ENCODE results near the gene MBNL2. TPM values are rescaled to one million over a fixed set of nuclear protein-coding genes. Genes with fewer than 3 reads are reported as not detected.

Gene MBNL2
- total RNA-seq, 1 experiment from 2014 or later = 74.3 TPM

DNA sequence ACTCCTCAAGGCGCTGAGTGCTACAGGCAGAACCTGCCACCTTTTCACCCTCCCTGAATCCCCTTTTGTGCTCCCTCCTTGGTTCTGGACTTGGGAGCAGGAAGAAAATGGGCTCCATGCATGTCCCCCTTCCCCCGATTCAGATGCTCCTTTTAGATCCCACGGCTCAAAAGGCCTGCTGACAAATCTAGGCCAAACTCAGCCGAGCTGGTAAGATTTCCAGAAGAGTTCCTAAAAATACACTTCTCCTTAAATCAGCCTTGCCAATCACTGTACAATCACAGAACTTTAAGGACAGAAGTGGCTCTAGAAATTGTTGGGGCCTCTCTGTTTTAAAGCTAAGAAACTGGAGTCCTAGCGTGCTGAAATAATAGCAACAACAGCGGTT, 37.3 kb downstream of the MBNL2 start:
- DNase-seq (ENCODE audit: unreplicated experiment) = no peak
- no peaks in the 10 kb centered on the region for H3K9me3 Mint-ChIP-seq (ENCODE audit: unreplicated experiment)
- TF ChIP-seq, protein P1, sequence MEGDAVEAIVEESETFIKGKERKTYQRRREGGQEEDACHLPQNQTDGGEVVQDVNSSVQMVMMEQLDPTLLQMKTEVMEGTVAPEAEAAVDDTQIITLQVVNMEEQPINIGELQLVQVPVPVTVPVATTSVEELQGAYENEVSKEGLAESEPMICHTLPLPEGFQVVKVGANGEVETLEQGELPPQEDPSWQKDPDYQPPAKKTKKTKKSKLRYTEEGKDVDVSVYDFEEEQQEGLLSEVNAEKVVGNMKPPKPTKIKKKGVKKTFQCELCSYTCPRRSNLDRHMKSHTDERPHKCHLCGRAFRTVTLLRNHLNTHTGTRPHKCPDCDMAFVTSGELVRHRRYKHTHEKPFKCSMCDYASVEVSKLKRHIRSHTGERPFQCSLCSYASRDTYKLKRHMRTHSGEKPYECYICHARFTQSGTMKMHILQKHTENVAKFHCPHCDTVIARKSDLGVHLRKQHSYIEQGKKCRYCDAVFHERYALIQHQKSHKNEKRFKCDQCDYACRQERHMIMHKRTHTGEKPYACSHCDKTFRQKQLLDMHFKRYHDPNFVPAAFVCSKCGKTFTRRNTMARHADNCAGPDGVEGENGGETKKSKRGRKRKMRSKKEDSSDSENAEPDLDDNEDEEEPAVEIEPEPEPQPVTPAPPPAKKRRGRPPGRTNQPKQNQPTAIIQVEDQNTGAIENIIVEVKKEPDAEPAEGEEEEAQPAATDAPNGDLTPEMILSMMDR (IDR thresholded peaks at IDR 0.05; ENCODE audit: unreplicated experiment) = no peak
- H3K4me1 Mint-ChIP-seq (ENCODE audit: insufficient read depth, unreplicated experiment) = peaks cover 76% of the 10 kb centered on the region
- intact Hi-C loops (cut with micrococcal nuclease) = no loop called here
- ChIA-PET POLR2A (interaction anchor here (0.7 to 8.5 kb wide), 8 partner anchors 8 to 1735 kb away, joined by 3 to 423 read pairs (median 10); partner anchors contain the start of genes MBNL2 and RAP2A), CTCF (interaction anchor here (0.6 to 6.8 kb wide), 6 partner anchors 14 to 1180 kb away, joined by 3 to 77 read pairs (median 5); partner anchors contain the start of gene MBNL2)
- H3K36me3 Mint-ChIP-seq (ENCODE audit: insufficient read depth, unreplicated experiment) = peaks cover 7% of the 10 kb centered on the region
- no peaks in the 10 kb centered on the region for H3K27me3 Mint-ChIP-seq (ENCODE audit: insufficient read depth, unreplicated experiment)
- no peak overlapping the region for H3K4me3 Mint-ChIP-seq (ENCODE audit: unreplicated experiment)
- peak overlapping the region; percentile 96 for H3K27ac Mint-ChIP-seq (ENCODE audit: low read depth, unreplicated experiment)
- no TSS peak for BruUV-seq (replicated peaks)

DNA sequence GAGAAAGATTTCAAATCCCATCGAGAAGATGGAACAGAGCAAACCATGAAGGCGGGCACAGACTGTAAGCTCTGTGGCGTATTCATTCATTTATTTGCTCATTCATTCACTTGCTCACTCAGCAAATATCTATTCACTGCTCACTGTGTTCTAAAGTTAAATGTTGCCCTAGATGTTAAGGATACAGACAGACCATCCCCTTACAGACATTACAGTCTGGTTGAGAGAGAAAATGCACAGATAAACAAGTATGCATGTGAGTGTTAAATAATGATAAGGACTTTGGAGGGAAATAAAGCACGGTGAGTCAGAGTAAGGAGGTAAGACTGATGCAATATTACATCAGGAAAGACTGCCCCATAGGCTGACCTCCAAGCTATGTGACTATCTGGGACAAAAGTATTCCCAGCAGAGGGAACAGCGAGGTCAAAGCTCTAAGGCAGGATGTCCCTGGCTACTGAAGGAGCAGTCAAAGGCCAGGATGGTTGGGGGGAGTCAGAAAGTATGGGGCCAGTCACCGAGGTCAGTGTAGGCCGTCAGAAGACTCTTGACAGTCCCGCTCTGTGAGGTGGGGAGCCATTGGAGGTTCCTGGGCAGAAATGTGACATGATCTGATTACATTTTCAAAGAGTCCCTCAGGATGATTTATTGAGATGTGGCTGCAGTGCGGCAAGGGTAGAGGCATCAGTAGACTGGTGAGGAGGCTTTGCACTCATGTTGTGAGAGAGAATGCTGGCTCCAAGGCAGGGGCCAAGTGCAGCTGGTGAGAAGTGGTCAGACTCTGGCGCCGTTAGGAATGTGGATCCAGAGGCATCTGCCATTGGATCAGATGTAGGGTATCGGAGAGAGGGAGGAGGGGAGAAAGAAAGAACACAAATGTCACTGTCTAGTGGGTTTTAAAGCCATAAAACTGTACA, 37.9 kb downstream of the MBNL2 start:
- TSS peak; percentile 42 for BruUV-seq (replicated peaks)
- no peaks in the 10 kb centered on the region for H3K9me3 Mint-ChIP-seq (ENCODE audit: unreplicated experiment)
- peak overlapping the region; percentile 96 for H3K27ac Mint-ChIP-seq (ENCODE audit: low read depth, unreplicated experiment)
- peaks cover 10% of the 10 kb centered on the region for H3K36me3 Mint-ChIP-seq (ENCODE audit: insufficient read depth, unreplicated experiment)
- ChIA-PET POLR2A (interaction anchor here (0.7 to 8.5 kb wide), 8 partner anchors 9 to 1736 kb away, joined by 3 to 423 read pairs (median 6); partner anchors contain the start of gene MBNL2), CTCF (interaction anchor here (0.6 to 6.8 kb wide), 6 partner anchors 14 to 1180 kb away, joined by 3 to 77 read pairs (median 5); partner anchors contain the start of gene MBNL2)
- TF ChIP-seq, protein P1 (IDR thresholded peaks at IDR 0.05; ENCODE audit: unreplicated experiment) = no peak
- H3K27me3 Mint-ChIP-seq (ENCODE audit: insufficient read depth, unreplicated experiment) = no peaks in the 10 kb centered on the region
- peak; percentile 79 for DNase-seq (ENCODE audit: unreplicated experiment)
- H3K4me1 Mint-ChIP-seq (ENCODE audit: insufficient read depth, unreplicated experiment) = peaks cover 73% of the 10 kb centered on the region
- intact Hi-C loops (cut with micrococcal nuclease) = no loop called here
- no peak overlapping the region for H3K4me3 Mint-ChIP-seq (ENCODE audit: unreplicated experiment)

DNA sequence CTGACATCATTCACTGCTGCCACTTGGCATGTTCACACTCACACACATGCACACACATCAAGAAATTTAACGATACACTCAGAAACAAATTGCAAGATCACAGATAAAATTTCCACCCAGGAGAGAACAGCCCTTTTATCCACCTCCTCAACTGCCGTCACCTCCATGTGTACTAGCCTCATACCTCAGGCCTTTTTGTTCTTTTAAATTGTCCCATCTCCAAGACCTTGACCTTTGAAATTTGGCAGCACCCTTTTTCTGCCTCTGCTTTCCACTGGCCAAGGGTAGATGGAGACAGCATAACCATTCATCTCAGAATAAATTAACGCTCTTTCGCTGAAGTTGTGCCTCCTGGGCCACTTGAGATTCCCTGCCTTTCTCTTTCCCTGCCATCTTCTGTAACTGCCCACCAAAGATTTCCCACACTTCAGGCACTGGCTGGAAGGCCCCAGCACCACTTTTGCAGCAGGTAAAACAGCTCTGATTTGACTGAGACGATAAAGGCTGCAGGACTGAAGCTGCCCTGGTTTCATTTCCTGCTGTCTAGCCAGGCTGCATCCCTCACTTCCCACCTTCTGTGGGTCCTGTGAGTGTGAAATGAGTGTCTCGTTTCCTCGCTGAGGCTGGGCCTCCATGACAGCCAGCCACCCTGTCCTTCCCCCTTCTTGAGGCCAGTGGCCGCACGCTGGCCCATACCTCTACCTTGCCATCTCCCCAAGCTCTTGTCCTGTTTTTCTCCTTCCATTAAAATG, 39.3 kb downstream of the MBNL2 start:
- no peaks in the 10 kb centered on the region for H3K9me3 Mint-ChIP-seq (ENCODE audit: unreplicated experiment)
- no peak overlapping the region for H3K4me3 Mint-ChIP-seq (ENCODE audit: unreplicated experiment)
- DNase-seq (ENCODE audit: unreplicated experiment) = no peak
- H3K27me3 Mint-ChIP-seq (ENCODE audit: insufficient read depth, unreplicated experiment) = no peaks in the 10 kb centered on the region
- TF ChIP-seq, protein P1 (IDR thresholded peaks at IDR 0.05; ENCODE audit: unreplicated experiment) = no peak
- CTCF ChIA-PET = interaction anchor here (1.3 to 1.4 kb wide), 2 partner anchors 9 to 89 kb away, joined by 3 to 5 read pairs; no protein-coding TSS in a partner anchor
- POLR2A ChIA-PET = interaction anchor here (1.0 to 8.5 kb wide), 4 partner anchors 11 to 35 kb away, joined by 5 to 423 read pairs (median 79); partner anchors contain the start of gene MBNL2
- H3K27ac Mint-ChIP-seq (ENCODE audit: low read depth, unreplicated experiment) = peak overlapping the region; percentile 96
- intact Hi-C loops (cut with micrococcal nuclease) = no loop called here
- BruUV-seq (replicated peaks) = no TSS peak
- H3K4me1 Mint-ChIP-seq (ENCODE audit: insufficient read depth, unreplicated experiment) = peaks cover 60% of the 10 kb centered on the region
- H3K36me3 Mint-ChIP-seq (ENCODE audit: insufficient read depth, unreplicated experiment) = peaks cover 10% of the 10 kb centered on the region

All from MCF 10A (cell line).